Adipocyte (in vitro differentiated cells): ENCODE results near the gene ORM2.
"Not testable (repeated sequence)": the region's sequence is repeated elsewhere in the genome, so short reads cannot be mapped to it uniquely, and the experiment has no call there.

ENCODE experiments used
- DNase-seq: peaks from one replicate; pipeline ENCODE4 v3.0.0-alpha.2; 2015; ENCODE audit warnings: low read depth
- H3K27me3 ChIP-seq: replicated peaks from 2 replicates; pipeline ENCODE4 v1.7.0; 2013; ENCODE audit warnings: mild to moderate bottlenecking, low read length, moderate library complexity; ENCODE audit not compliant: control insufficient read depth, insufficient read depth
- H3K36me3 ChIP-seq: 2 replicates; pipeline ENCODE4 v1.7.0; 2013; ENCODE audit warnings: low read length, mild to moderate bottlenecking, moderate library complexity; ENCODE audit not compliant: control insufficient read depth, insufficient read depth, severe bottlenecking
- H3K4me1 ChIP-seq: 2 replicates; pipeline ENCODE4 v1.7.0; 2013; ENCODE audit warnings: mild to moderate bottlenecking, low read length, moderate library complexity; ENCODE audit not compliant: control insufficient read depth, insufficient read depth
- H3K4me3 ChIP-seq: 2 replicates; pipeline ENCODE4 v1.7.0; 2013; ENCODE audit warnings: mild to moderate bottlenecking, low read length, moderate library complexity
- H3K9ac ChIP-seq: 2 replicates; pipeline ENCODE4 v1.7.0; 2013; ENCODE audit warnings: mild to moderate bottlenecking, low read length, moderate library complexity
- H3K9me3 ChIP-seq: 2 replicates; pipeline ENCODE4 v1.7.0; 2013; ENCODE audit warnings: mild to moderate bottlenecking, low read length, moderate library complexity; ENCODE audit not compliant: control insufficient read depth

ORM2 gene

DNA sequence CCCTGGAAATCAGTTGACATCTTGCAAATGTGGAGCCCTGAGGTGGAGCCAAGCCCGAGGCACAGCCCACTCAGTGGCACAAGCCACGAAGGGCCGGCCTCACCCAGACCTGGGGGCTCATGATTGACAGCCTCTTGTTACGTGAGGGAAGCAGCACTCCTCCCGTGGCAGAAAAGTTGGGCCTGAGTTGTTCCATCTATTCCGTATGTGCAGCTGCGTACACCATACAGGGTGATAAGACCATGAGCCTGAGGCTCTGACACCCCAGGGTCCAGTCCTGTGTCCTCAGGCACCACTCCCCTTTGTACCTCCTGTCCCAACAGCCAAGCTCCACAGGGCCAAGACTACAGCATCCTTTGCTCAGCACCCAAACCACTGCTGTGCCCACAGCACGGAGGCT lies 1.9 kb upstream of the ORM2 start:
- H3K4me1 ChIP-seq: peaks cover 7% of the 10 kb centered on the region
- DNase-seq: no peak
- H3K27me3 ChIP-seq: peaks cover 7% of the 10 kb centered on the region
- no peaks in the 10 kb centered on the region for H3K9me3 ChIP-seq
- H3K4me3 ChIP-seq: no peak overlapping the region
- H3K9ac ChIP-seq: no peak overlapping the region
- H3K36me3 ChIP-seq: no peaks in the 10 kb centered on the region

GRCh38 chr9:114328357-114328820 lies 1.3 kb upstream of the ORM2 start:
- not testable (repeated sequence) for DNase-seq, H3K9me3 ChIP-seq, H3K36me3 ChIP-seq, H3K4me1 ChIP-seq, H3K9ac ChIP-seq, H3K4me3 ChIP-seq, H3K27me3 ChIP-seq

DNA sequence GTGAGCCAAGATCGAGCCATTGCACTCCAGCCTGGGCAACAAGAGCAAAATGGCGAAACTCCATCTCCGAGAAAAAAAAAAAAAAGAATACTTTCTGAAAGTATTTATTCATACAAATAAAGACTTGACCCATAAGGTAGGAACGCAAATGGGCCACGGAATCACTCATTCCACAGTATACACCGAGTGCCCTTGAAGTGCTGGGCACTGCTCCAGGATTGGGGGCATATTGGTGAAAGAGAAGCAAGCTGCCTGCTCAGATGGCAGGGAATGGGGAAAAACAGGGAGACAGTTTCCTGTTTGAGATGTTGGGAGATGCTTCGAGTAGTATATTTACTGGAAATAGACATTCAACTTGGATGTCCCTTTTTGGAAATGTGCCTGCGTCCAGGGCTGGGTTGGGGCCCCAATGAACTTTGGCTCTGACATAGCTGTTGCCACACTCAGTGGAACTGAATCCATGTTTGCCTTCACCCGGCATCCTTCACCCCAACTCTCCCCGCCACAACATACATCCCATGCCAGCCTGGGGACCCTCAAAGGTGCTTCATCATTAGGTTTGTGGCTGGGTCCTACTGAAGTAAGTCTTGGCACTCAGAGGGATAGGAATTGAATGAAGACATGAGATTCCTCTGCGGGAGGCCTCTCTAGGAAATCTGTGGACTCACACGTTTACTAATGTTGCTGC lies 588 bp upstream of the ORM2 start:
- not testable (repeated sequence) for H3K36me3 ChIP-seq, H3K27me3 ChIP-seq, DNase-seq, H3K9ac ChIP-seq, H3K9me3 ChIP-seq, H3K4me3 ChIP-seq, H3K4me1 ChIP-seq

- Histone ChIP-seq H3K4me3 (no peak overlapping the region), H3K9ac (no peak overlapping the region), H3K27me3 (peaks cover 3% of the 10 kb centered on the region), H3K9me3 (no peaks in the 10 kb centered on the region), H3K4me1 (peaks cover 14% of the 10 kb centered on the region), H3K36me3 (peaks cover 13% of the 10 kb centered on the region)
- DNase-seq: no peak
Observed at GRCh38 chr9:114330636-114331035, 967 bp downstream of the ORM2 start.

DNA sequence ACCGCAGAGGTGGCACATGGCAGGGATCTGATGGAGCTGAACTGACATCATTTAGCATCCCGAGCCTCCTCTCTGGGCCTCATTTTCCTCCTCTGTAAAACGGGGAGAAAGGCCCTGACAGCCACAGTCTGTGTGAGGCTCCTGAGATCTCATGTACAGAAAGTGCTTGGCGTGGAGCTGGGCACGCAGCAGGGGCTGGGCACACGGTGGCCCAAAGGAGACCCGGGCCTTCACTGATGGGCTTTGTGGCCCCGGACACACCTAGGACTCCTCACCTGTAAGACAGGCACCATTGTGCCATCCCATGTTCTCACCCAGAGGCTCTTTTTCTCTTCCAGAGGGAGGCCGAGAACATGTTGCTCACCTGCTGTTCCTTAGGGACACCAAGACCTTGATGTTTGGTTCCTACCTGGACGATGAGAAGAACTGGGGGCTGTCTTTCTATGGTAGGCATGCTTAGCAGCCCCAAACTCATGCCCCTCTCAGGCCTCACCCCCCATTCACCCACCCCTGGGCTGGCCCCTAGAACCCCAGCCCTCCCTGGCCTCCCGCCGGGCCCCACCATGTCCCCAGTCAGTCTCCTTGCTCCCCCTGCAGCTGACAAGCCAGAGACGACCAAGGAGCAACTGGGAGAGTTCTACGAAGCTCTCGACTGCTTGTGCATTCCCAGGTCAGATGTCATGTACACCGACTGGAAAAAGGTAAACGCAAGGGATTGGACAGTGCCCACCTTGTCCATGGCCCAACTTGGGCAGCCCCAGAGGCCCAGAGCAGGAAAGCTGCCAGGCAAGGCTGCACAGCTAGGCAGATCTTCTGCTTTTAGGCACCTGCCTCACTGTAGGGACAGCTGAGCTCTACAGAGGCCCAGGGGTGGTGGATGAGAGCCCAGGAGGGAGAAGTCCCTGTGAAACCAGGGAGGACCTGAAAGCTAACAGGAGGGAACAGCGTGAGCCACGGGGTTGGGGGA lies 1.8 kb downstream of the ORM2 start:
- H3K27me3 ChIP-seq, H3K4me3 ChIP-seq, H3K9me3 ChIP-seq, DNase-seq, H3K9ac ChIP-seq: not testable (repeated sequence)
- Histone ChIP-seq H3K36me3 (peaks cover 21% of the 10 kb centered on the region), H3K4me1 (peaks cover 14% of the 10 kb centered on the region)

DNA sequence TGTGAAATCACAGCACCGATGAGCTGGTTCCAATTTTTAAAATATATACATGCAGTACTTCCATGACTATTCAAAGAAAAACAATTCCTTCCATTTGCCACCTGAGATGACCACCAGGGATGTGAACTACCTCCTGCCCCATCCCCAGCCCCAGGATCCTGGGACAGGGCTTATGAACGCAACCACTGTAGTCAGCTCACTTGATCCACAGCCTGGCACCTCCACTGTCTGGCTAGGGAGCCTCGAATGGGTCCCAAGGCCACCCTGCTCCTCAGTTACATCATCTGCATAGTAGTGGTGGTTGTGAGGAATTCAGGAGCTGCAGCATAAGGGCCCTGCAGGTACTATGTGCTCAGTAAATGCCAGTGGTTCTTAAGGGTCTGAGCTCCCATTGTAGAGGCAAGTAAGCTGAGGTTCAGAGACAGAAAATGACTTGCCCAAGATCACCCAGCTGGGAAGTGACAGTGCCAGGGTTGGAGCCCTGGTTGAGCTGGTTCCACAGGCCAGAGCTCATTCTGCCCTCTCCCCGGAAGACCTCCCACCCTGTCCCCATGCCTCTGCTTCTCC lies 2.9 kb downstream of the ORM2 start:
- H3K9me3 ChIP-seq, DNase-seq, H3K4me3 ChIP-seq, H3K27me3 ChIP-seq, H3K9ac ChIP-seq: not testable (repeated sequence)
- Histone ChIP-seq H3K36me3 (peaks cover 31% of the 10 kb centered on the region), H3K4me1 (peaks cover 14% of the 10 kb centered on the region)

- not testable (repeated sequence) for H3K27me3 ChIP-seq, H3K9me3 ChIP-seq, H3K4me3 ChIP-seq, DNase-seq, H3K9ac ChIP-seq
- Histone ChIP-seq H3K36me3 (peaks cover 42% of the 10 kb centered on the region), H3K4me1 (peaks cover 11% of the 10 kb centered on the region)
Observed at GRCh38 chr9:114333718-114334117, 4.0 kb downstream of the ORM2 start.

- H3K36me3 ChIP-seq: peaks cover 50% of the 10 kb centered on the region
- no peak overlapping the region for H3K4me3 ChIP-seq
- no peak for DNase-seq
- no peak overlapping the region for H3K9ac ChIP-seq
- peaks cover 10% of the 10 kb centered on the region for H3K4me1 ChIP-seq
- no peaks in the 10 kb centered on the region for H3K9me3 ChIP-seq
- H3K27me3 ChIP-seq: no peaks in the 10 kb centered on the region
Observed at GRCh38 chr9:114334490-114334889, 4.8 kb downstream of the ORM2 start.

DNA sequence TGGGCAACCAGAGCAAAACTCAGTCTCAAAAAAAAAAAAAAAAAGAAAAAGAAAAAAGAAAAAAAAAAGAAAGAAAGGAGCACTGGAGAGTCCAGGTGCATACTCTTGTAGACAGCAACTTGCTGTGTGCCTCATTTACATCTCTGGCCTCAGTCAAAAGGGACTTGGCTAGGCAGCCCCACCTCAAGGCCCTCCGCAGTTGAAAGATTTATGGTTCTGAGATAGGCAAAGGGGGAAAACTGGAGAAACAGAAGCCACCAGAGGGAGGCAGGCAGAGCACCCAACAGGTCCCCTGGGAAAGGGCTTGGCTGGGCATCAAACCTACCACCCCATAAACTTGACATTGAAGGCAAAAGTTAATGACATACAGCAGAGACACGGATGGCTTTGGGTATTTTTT lies 6.1 kb downstream of the ORM2 start:
- Histone ChIP-seq H3K27me3 (no peaks in the 10 kb centered on the region), H3K4me1 (peaks cover 10% of the 10 kb centered on the region), H3K4me3 (no peak overlapping the region), H3K9me3 (no peaks in the 10 kb centered on the region), H3K9ac (no peak overlapping the region), H3K36me3 (peaks cover 63% of the 10 kb centered on the region)
- no peak for DNase-seq

- Histone ChIP-seq H3K4me3 (no peak overlapping the region), H3K9ac (no peak overlapping the region), H3K4me1 (peaks cover 10% of the 10 kb centered on the region), H3K27me3 (no peaks in the 10 kb centered on the region), H3K36me3 (peaks cover 67% of the 10 kb centered on the region), H3K9me3 (no peaks in the 10 kb centered on the region)
- DNase-seq: no peak
Observed at GRCh38 chr9:114336157-114336556, 6.5 kb downstream of the ORM2 start.

DNA sequence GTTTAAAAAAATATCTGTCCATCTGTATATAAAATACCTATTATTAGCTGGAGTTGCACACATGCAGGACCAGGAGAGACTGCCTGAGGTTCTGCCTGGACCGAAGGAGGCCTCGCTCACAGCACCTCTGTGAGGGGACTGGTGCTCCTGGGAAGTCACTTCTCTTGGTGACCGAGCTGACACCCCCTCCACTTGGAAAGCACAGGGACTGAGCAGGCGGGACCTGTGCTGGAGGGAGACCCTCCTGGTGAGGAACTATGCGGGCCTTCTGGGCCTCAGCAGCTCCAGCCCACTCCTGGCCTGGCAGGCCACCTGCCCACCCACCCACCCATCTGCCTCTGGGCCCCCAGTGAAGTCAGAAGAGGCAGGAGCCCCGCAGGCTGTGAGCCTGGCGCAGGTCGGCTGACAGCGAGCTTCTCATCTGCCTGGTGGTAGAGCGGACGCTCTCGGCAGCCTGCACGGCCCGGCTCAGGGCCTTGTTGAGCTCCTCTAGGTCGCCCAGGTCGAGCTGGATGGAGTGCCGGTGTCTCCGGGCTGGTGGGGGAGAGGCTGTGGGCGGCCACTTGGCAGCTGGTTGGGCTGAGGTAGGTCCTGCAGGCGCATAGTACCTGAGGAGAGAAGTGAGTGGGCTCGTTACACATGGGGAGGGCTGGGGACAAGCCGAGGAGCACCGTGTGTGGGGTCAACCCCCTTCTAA lies 7.2 kb downstream of the ORM2 start:
- Histone ChIP-seq H3K36me3 (peaks cover 74% of the 10 kb centered on the region), H3K27me3 (no peaks in the 10 kb centered on the region), H3K9me3 (no peaks in the 10 kb centered on the region), H3K4me3 (no peak overlapping the region), H3K4me1 (peaks cover 10% of the 10 kb centered on the region), H3K9ac (no peak overlapping the region)
- DNase-seq: no peak
